Retinal pigment epithelial cell (primary cell): ENCODE measurements around the gene TGFBR3.
A peak's percentile ranks its signal among the peaks of the same experiment; 100 is the strongest.

Experiments
- DNase-seq: peaks from one replicate; pipeline ENCODE4 v3.0.0-alpha.2; 2010; ENCODE audit warnings: low read depth
- H3K4me3 ChIP-seq: 2 replicates; pipeline ENCODE4 v1.5.1; 2011; ENCODE audit warnings: mild to moderate bottlenecking, low read length, control low read depth, moderate library complexity
- TF ChIP-seq, protein P1 (sequence below): conservative IDR thresholded peaks from 2 replicates; pipeline ENCODE4 v1.5.1; 2011; ENCODE audit warnings: low read depth, low read length, control low read depth, inconsistent platforms

Gene TGFBR3

DNA sequence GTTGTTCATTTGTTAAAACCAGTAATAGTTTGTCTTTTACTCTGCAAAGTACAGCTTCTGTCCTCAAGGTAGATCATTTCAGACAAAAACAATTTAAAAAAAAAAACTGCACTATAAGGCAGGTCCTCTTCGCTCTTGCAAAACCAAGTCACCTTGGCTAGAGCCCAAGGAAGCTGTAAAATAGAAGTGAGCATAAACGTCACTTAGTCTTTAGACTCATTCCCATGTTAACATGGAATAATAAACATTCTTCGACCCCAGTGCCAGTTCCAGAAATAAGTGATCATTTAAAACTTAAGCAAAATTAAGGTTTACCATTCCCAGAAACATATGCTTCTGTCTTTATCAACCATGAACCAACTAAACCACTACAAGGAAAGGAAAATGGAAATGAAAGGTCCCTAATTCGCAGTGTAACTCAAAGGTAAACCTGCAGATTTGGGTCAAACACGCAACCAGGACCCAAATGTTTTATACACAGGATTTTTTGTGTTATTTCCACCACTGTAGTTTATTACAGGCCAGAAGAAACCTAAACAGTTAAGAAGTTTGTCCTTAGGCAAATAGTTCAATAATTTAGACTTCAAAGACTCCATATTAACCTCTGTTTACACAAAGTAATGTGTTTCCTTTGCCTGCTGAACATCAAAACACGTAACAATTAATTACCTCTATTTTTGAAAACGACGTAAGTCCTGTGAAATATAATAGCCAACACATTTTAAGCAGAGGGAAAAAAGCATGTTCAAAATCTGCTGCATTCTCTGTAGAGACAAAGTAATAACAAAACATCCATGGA is 54.6 kb downstream of the TGFBR3 start:
- no peak for DNase-seq
- TF ChIP-seq, protein P1, sequence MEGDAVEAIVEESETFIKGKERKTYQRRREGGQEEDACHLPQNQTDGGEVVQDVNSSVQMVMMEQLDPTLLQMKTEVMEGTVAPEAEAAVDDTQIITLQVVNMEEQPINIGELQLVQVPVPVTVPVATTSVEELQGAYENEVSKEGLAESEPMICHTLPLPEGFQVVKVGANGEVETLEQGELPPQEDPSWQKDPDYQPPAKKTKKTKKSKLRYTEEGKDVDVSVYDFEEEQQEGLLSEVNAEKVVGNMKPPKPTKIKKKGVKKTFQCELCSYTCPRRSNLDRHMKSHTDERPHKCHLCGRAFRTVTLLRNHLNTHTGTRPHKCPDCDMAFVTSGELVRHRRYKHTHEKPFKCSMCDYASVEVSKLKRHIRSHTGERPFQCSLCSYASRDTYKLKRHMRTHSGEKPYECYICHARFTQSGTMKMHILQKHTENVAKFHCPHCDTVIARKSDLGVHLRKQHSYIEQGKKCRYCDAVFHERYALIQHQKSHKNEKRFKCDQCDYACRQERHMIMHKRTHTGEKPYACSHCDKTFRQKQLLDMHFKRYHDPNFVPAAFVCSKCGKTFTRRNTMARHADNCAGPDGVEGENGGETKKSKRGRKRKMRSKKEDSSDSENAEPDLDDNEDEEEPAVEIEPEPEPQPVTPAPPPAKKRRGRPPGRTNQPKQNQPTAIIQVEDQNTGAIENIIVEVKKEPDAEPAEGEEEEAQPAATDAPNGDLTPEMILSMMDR, result no peak

DNA sequence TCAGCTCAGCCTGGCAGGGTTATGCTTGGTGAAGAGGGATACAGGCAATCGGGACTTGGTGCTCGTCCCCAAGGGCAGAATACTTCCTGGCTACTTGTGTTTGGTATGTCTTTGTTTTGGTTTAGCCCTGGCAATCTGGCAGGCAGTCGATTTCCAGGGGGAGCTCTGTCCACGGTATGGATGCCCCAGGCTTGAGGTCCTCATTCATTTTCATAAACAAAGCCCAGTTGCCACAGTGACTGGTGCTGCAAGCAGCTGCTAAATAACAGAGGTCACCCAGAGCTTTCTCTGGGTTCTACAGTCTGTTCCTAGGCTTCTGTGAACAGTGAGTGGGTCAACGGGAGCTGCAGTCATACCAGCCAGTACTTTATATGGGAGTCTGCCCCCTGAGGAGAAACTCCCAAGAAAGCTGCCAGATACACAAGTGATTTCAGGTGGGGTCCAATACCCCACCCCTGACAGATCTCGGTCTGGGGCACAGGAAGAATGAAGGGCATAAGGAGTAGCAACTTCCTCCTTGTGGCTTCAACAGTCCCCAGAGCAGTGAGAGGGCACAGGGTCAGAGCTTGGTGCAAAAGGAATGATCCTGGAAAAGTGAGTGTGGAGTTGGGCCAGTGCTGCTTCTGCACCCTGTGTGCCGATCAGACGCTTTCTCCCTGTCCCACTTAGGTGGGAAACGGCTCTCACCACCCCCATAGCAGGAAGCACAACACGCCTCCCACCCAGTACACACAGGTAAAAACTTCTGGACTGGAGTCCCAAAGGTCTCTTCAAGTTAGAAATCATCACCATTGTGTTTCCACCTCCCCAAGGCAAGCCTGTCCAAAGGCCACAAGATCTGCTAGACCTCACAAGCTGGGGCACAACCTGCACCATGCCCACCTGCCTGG is 55.5 kb downstream of the TGFBR3 start:
- peak; percentile 66 for DNase-seq
- H3K4me3 ChIP-seq, result no peak overlapping the region
- TF ChIP-seq, protein P1, result peak; percentile 61

More for the DNA sequence above, 54.6 kb downstream of the TGFBR3 start:
- H3K4me3 ChIP-seq, result no peak overlapping the region

DNA sequence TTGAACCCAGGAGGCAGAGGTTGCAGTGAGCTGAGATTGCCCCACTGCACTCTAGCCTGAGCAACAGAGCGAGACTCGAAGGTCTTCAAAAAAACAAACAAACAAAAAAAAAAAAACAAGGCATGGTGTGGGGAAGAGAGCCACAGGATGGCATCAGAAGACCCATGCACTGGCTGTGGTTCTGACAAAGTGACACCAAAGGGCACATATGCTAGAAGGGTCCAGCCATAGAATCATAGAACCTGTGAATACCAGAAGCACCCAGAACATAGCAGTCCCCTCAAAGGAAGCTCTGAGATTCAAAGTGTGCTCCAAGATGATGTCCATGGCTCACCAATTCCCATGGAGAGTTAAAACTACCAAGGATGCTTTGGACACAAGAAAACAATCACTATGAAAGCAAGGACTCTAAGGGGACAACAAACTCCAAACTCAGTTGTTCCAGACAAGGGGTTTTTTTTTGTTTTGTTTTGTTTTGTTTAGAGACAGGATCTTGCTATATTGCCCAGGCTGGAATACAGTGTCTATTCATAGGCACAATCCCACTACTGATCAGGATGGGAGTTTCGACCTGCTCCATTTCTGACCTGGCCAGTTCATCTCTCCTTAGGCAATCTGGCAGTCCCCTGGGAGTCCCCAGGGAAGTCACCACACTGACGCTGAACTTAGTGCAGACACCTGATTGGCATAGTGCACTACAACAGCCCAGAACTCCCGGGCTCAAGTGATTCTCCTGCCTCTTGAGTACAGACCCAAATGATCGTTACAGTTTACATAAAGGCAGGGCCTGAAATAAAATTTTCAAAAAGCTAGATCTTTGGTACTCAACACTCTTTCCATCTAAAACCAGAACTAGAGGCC is 56.4 kb downstream of the TGFBR3 start:
- TF ChIP-seq, protein P1, result no peak
- no peak for DNase-seq
- H3K4me3 ChIP-seq, result no peak overlapping the region

DNA sequence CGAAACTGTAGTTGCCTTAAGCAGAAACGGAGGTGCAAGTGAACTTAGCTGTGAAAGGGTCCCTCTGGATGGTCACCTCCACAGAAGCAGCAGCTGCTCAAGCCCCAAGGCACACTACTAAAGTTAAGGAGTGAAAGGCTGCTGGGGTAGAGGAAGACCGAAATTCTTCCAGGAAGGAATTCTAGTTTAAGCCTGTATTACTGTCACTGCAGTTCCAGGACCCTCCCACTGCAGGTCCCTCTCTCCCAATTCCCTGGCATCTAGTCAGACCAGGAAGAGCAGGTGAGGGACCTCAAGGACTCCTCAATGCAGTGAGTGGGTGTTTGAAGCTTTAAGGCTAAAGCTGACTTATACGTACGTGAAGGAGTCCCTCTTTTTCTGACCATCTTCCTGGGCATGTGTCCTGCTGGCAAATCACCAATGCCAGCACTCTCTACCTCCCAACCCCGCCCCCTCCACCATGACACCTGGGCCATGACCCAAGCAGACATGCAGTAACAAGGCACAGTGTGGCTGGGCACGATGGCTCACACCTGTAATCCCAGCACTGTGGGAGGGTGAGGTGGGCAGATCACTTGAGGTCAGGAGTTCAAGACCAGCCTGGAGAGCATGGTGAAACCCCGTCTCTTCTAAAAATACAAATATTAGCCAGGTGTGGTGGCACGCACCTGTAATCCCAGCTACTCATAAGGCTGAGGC is 57.2 kb downstream of the TGFBR3 start:
- TF ChIP-seq, protein P1, result no peak
- H3K4me3 ChIP-seq, result no peak overlapping the region
- no peak for DNase-seq

DNA sequence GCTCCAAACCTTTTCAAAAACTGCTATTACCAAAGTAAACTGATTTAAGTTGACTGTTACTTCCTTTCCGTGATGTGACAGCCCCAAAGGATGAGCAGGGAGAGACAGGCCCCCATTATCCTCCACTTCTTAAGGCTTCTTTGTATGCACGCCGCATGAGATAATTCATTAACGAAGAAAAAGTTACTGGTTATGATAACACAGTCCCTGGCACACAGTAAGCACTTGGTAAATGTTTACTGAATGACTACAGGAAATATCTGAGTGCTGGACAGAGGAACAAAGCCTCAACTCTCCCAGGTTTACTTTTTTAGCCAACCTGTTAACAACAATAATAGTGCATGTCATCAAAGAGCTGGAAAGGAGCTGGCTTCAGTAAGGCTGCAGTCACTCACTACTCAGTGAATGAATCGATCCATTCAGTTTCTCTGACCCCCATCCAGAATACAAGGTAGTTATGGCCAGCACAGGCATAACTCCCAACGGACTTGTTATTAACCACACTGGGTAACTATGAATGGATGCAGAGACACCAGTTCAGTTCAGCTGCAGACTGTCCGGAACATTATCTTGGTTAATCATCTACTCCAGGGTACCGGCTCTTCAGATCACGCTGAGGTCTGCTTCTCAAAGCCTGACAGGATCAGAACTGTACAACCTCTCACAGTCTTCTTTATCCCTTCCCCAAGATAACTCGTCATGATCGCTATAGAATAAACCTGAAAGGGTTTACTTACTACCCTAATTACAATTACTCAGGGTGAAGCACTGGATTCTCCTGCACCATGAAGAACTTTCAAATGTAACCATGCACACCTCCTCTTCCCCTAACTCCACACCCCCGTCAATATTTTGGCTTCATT is 58.3 kb downstream of the TGFBR3 start:
- DNase-seq, result no peak
- H3K4me3 ChIP-seq, result no peak overlapping the region
- TF ChIP-seq, protein P1, result no peak

DNA sequence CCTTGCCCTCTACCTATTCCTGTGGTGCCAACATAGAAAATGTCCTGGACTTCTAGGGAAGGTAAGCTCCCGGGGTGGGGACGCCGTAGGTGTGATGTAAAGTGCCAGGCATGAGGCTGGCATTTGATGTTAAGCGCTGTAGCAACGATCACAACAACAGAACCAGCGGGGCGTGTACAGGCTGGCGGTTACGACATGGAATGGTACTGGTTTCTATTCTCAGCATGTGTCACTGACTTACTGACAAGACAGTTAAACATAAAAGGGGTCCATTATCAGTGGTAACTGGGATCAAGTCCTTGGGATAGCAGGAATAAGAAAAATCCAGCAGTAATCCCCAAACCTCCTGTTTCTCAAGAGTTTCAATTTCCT is 58.9 kb downstream of the TGFBR3 start:
- H3K4me3 ChIP-seq, result no peak overlapping the region
- TF ChIP-seq, protein P1, result no peak
- no peak for DNase-seq
